Measurements from ENCODE around the gene PHACTR4. TPM values are rescaled to one million over a fixed set of nuclear protein-coding genes. Genes with fewer than 3 reads are reported as not detected.
"Not testable (repeated sequence)": the region's sequence is repeated elsewhere in the genome, so short reads cannot be mapped to it uniquely, and the experiment has no call there.

Gene PHACTR4
- total and polyA plus RNA-seq, 2 of the 13 experiments (the other 11 are each of a cell fraction or from before 2014, with no cell fraction given): 13.9 to 17.1 TPM

GRCh38 chr1:28519946-28520725 lies 150.6 kb downstream of the PHACTR4 start:
- no peak overlapping the region for H2AFZ ChIP-seq (ENCODE audit: low read length)
- intact Hi-C loops (cut with micrococcal nuclease; ENCODE audit: unreplicated experiment): loop anchor here (5.0 to 10.0 kb wide), 2 partner anchors 132 to 355 kb away; no protein-coding TSS in a partner anchor
- peak overlapping the region; percentile 45 for H3K4me2 ChIP-seq (ENCODE audit: low read depth, low read length)
- H4K20me1 ChIP-seq (ENCODE audit: insufficient read depth, low read length): peaks cover 22% of the 10 kb centered on the region
- in situ Hi-C loops (cut with HindIII; ENCODE audit: extremely low pct_ligation_motif_present, low pct_unique_long_range_greater_than_20kb): loop anchor here (5.0 kb wide), 1 partner anchor 82 kb away; no protein-coding TSS in a partner anchor
- H3K9me3 ChIP-seq (ENCODE audit: low read length): no peaks in the 10 kb centered on the region
- H3K79me2 ChIP-seq (ENCODE audit: insufficient read depth, low read length): peaks cover 53% of the 10 kb centered on the region
- 0 out of 2 replicates have a peak overlapping the region, but pooled peaks have one; percentile 4 for H3K9ac ChIP-seq (ENCODE audit: insufficient read depth, low read depth, low read length)
- WGBS (ENCODE audit: low lambda C conversion rate): 90% methylated on average over 8 of the region's 10 CpGs
- no peak overlapping the region for H3K4me3 ChIP-seq (replicated peaks in 1 of 3; ENCODE audit: insufficient read depth in 1 of 3, low read depth in 2 of 3, low read length in 3 of 3)
- DNase-seq (ENCODE audit: low spot score) (no peak), ATAC-seq (no peak), FAIRE-seq (no peak)
- no peak overlapping the region for H3K27ac ChIP-seq (ENCODE audit: extremely low read length, insufficient read depth, low read length)
- no peak for TF ChIP-seq ZNF205 (CRISPR knock-in tag; IDR thresholded peaks at IDR 0.05)
- no peak for TF ChIP-seq ZFP36 (IDR thresholded peaks at IDR 0.05; ENCODE audit: borderline replicate concordance, low read depth, low read length, partially characterized antibody)
- no peak for TF ChIP-seq FOXO1 (CRISPR knock-in tag; IDR thresholded peaks at IDR 0.05)
- H3K4me1 ChIP-seq (ENCODE audit: insufficient read depth, low read length): peaks cover 49% of the 10 kb centered on the region
- CTCF ChIA-PET (ENCODE audit: low intra/inter-chr PET ratio, low total read pairs): no interaction called here
- POLR2A ChIA-PET: interaction anchor here (0.8 kb wide), 1 partner anchor 61 kb away, joined by 4 read pairs; no protein-coding TSS in a partner anchor
- H3K27me3 ChIP-seq (ENCODE audit: control insufficient read depth in 1 of 2, insufficient read depth in 2 of 2, low read length in 2 of 2): no peaks in the 10 kb centered on the region
- H3K36me3 ChIP-seq (replicated peaks in 1 of 2; ENCODE audit: control insufficient read depth in 1 of 2, insufficient read depth in 2 of 2, low read length in 2 of 2): peaks cover 2 to 16% of the 10 kb centered on the region in 2 experiments
- no TSS peak for BruUV-seq (replicated peaks)

- intact Hi-C loops (cut with micrococcal nuclease; ENCODE audit: unreplicated experiment); H3K27ac ChIP-seq (ENCODE audit: extremely low read length, insufficient read depth, low read length); H2AFZ ChIP-seq (ENCODE audit: low read length); BruUV-seq (replicated peaks); in situ Hi-C loops (cut with HindIII; ENCODE audit: extremely low pct_ligation_motif_present, low pct_unique_long_range_greater_than_20kb); H3K4me2 ChIP-seq (ENCODE audit: low read depth, low read length); CTCF ChIA-PET (ENCODE audit: low intra/inter-chr PET ratio, low total read pairs); H3K9ac ChIP-seq (ENCODE audit: insufficient read depth, low read depth, low read length); H3K27me3 ChIP-seq (ENCODE audit: control insufficient read depth in 1 of 2, insufficient read depth in 2 of 2, low read length in 2 of 2); H3K9me3 ChIP-seq (ENCODE audit: low read length); ATAC-seq; FAIRE-seq; H3K4me3 ChIP-seq (replicated peaks in 1 of 3; ENCODE audit: insufficient read depth in 1 of 3, low read depth in 2 of 3, low read length in 3 of 3); DNase-seq (ENCODE audit: low spot score): not testable (repeated sequence)
- WGBS (ENCODE audit: low lambda C conversion rate): 94% methylated on average over 12 of the region's 12 CpGs
- POLR2A ChIA-PET: interaction anchor here (0.8 kb wide), 1 partner anchor 61 kb away, joined by 4 read pairs; no protein-coding TSS in a partner anchor
- H3K4me1 ChIP-seq (ENCODE audit: insufficient read depth, low read length): peaks cover 55% of the 10 kb centered on the region
- peaks cover 2 to 16% of the 10 kb centered on the region in 2 experiments for H3K36me3 ChIP-seq (replicated peaks in 1 of 2; ENCODE audit: control insufficient read depth in 1 of 2, insufficient read depth in 2 of 2, low read length in 2 of 2)
- H4K20me1 ChIP-seq (ENCODE audit: insufficient read depth, low read length): peaks cover 22% of the 10 kb centered on the region
- H3K79me2 ChIP-seq (ENCODE audit: insufficient read depth, low read length): peaks cover 59% of the 10 kb centered on the region
Observed at GRCh38 chr1:28520796-28521195, 151.3 kb downstream of the PHACTR4 start.
